SU-DHL-6 (cell line): Measurements from ENCODE around the gene RAB11FIP3.

Experiments
- H2AFZ ChIP-seq: fragments of 200-600 bp; sonication (generic); 2 replicates; pipeline ENCODE4 v1.6.1; 2014; ENCODE audit warnings: low read depth, mild to moderate bottlenecking, moderate library complexity, mixed read lengths, antibody characterized with exemption, low read length; ENCODE audit not compliant: severe bottlenecking
- H3F3A ChIP-seq: fragments of 200-600 bp; shearing (Covaris generic); 2 replicates; pipeline ENCODE4 v1.6.0; 2016; ENCODE audit warnings: antibody characterized with exemption, mild to moderate bottlenecking; ENCODE audit not compliant: insufficient read depth
- H3K27ac ChIP-seq: fragments of 200-600 bp; sonication (generic); 2 replicates; pipeline ENCODE4 v1.5.1; 2016; ENCODE audit warnings: low read depth, mild to moderate bottlenecking, low read length, moderate library complexity, mixed read lengths
- H3K27me3 ChIP-seq: fragments of 200-600 bp; sonication (generic), shearing (Covaris generic); 2 replicates; pipeline ENCODE4 v1.6.0; 2014; ENCODE audit warnings: mild to moderate bottlenecking, low read length
- H3K36me3 ChIP-seq: fragments of 200-600 bp; sonication (generic); 2 replicates; pipeline ENCODE4 v1.6.1; 2014; ENCODE audit warnings: mild to moderate bottlenecking, low read length, mixed read lengths
- H3K4me2 ChIP-seq: fragments of 300-600, 200-600 bp; shearing (Covaris generic), sonication (generic); 2 replicates; pipeline ENCODE4 v1.6.0; 2014; ENCODE audit warnings: low read length, low read depth, mild to moderate bottlenecking; ENCODE audit not compliant: poor library complexity, severe bottlenecking
- H3K4me3 ChIP-seq: fragments of 200-600 bp; sonication (generic); 2 replicates; pipeline ENCODE4 v1.5.1; 2014; ENCODE audit warnings: antibody characterized with exemption, low read length, mild to moderate bottlenecking, mixed read lengths; ENCODE audit not compliant: insufficient read depth, poor library complexity, severe bottlenecking
- H3K79me2 ChIP-seq: fragments of 200-600 bp; sonication (generic); 2 replicates; pipeline ENCODE4 v1.6.1; 2014; ENCODE audit warnings: mild to moderate bottlenecking, low read length, moderate library complexity; ENCODE audit not compliant: insufficient read depth
- H3K9ac ChIP-seq: fragments of 200-600 bp; sonication (generic); 2 replicates; pipeline ENCODE4 v1.7.0; 2014; ENCODE audit warnings: mild to moderate bottlenecking, low read length
- H3K9me2 ChIP-seq: fragments of 200-600 bp; sonication (generic); replicated peaks from 2 replicates; pipeline ENCODE4 v1.6.1; 2014; ENCODE audit warnings: low read length; ENCODE audit not compliant: insufficient read depth
- H3K9me3 ChIP-seq: fragments of 200-600 bp; sonication (generic); 2 replicates; pipeline ENCODE4 v1.6.1; 2014; ENCODE audit warnings: low read length, mixed read lengths; ENCODE audit not compliant: insufficient read depth
- H4K20me1 ChIP-seq: fragments of 200-600 bp; sonication (generic); 2 replicates; pipeline ENCODE4 v1.6.1; 2014; ENCODE audit warnings: low read depth, mild to moderate bottlenecking, antibody characterized with exemption, low read length, moderate library complexity, mixed read lengths
- CTCF ChIP-seq: fragments of 200-600 bp; sonication (generic); IDR thresholded peaks from one replicate; pipeline ENCODE4 v1.5.1; 2017; ENCODE audit warnings: antibody characterized with exemption, mild to moderate bottlenecking, low read length, moderate library complexity; ENCODE audit not compliant: insufficient read depth, poor library complexity, severe bottlenecking
- EZH2phosphoT487 ChIP-seq: fragments of 200-600 bp; sonication (generic), shearing (Covaris generic); conservative IDR thresholded peaks from 2 replicates; pipeline ENCODE4 v1.6.1; 2018; ENCODE audit warnings: mild to moderate bottlenecking, antibody characterized with exemption, low read length, moderate library complexity, mixed read lengths

Gene RAB11FIP3

GRCh38 chr16:530111-530817, 104.8 kb downstream of the RAB11FIP3 start:
- Histone ChIP-seq H2AFZ (no peak overlapping the region), H3K9ac (no peak overlapping the region), H3K4me2 (no peak overlapping the region), H3K36me3 (no peaks in the 10 kb centered on the region), H3K27ac (no peak overlapping the region), H3K9me2 (no peaks in the 10 kb centered on the region), H3K79me2 (peaks cover 72% of the 10 kb centered on the region), H4K20me1 (no peaks in the 10 kb centered on the region; the same call in 1 of the 2 replicates), H3K4me3 (no peak overlapping the region), H3F3A (0 out of 2 replicates have a peak, but pooled peaks cover 9% of the 10 kb centered on the region), H3K9me3 (no peaks in the 10 kb centered on the region), H3K27me3 (no peaks in the 10 kb centered on the region)
- TF ChIP-seq CTCF, result no peak
- no peak for TF ChIP-seq EZH2phosphoT487

DNA sequence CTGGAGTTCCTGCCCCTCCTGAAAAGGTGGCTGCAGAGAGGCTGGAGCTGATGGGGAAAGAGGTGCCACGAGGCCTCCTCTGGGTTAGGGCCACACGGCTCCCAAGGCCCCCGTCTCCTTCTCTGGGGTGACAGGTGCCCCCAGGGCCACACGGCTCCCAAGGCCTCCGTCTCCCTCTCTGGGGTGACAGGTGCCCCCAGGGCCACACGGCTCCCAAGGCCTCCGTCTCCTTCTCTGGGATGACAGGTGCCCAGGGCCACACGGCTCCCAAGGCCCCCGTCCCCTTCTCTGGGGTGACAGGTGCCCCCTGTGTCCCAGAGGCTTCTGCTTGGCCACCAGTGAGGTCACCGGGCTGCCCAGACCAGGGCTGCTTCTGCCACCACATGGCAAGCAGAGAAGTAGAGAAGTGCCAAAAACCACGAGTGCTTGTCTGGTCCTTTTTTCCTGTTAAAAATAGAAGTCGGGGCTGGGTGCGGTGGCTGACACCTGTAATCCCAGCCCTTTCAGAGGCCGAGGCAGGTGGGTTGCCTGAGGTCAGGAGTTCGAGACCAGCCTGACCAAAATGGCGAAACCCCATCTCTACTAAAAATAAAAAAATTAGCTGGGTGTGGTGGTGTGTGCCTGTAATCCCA, 106.2 kb downstream of the RAB11FIP3 start:
- no peak overlapping the region for H3K4me3 ChIP-seq
- no peak for TF ChIP-seq EZH2phosphoT487
- H3K27ac ChIP-seq, result no peak overlapping the region
- H3K9ac ChIP-seq, result no peak overlapping the region
- no peaks in the 10 kb centered on the region for H3K9me2 ChIP-seq
- no peak overlapping the region for H3K4me2 ChIP-seq
- no peak overlapping the region for H2AFZ ChIP-seq
- H4K20me1 ChIP-seq, result no peaks in the 10 kb centered on the region; the same call in 1 of the 2 replicates
- H3K9me3 ChIP-seq, result no peaks in the 10 kb centered on the region
- peaks cover 70% of the 10 kb centered on the region for H3K79me2 ChIP-seq
- no peaks in the 10 kb centered on the region for H3K27me3 ChIP-seq
- H3F3A ChIP-seq, result no peaks in the 10 kb centered on the region
- H3K36me3 ChIP-seq, result no peaks in the 10 kb centered on the region

DNA sequence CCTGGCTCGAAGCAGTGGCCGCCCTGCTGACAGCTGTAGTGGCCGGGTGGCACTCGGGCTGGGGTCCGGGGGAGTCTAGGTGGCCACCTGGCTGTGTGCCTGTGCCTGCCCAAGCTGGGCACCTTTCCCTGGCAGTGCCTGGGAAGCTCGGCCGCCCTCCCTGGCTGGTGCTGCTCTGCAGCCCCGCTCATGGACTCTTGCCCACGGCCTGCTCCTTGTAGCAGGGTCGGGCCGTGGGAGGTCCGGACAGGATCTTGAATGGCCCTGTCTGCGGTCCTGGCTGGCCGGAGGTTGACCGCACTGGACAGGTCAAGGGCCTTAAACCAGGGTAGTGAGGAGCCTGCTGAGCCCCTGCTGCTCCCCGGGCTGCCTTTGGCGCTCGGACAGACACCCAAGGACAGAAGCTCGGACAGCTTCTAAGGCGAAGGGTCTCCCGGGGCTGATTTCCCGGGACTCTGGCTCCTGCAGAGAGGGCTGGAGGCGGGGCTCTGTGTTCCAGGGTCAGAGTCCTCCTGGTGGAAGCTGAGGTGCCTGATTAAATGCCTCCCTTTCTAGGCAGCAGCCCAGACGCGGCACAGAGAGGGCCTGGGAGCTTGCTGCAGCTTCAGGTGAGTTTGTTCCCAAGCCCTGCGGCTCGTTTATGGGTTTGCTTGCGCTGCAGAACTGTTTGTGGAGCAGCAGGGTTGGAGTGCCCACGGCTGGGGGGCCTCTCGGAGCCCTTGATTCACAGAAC, 108.1 kb downstream of the RAB11FIP3 start:
- Histone ChIP-seq H3K4me3 (no peak overlapping the region), H3K36me3 (no peaks in the 10 kb centered on the region), H3K9ac (no peak overlapping the region), H3K9me3 (no peaks in the 10 kb centered on the region), H3K27ac (no peak overlapping the region), H3K79me2 (peaks cover 69% of the 10 kb centered on the region), H3K9me2 (no peaks in the 10 kb centered on the region), H3F3A (no peaks in the 10 kb centered on the region), H4K20me1 (no peaks in the 10 kb centered on the region; the same call in 1 of the 2 replicates), H3K4me2 (no peak overlapping the region), H3K27me3 (no peaks in the 10 kb centered on the region), H2AFZ (no peak overlapping the region)
- TF ChIP-seq EZH2phosphoT487 (no peak), CTCF (no peak)
